NT2/D1 (cell line): ENCODE measurements around the gene FOXI1.

Source experiments
- SUZ12 ChIP-seq: IDR thresholded peaks from 2 replicates; pipeline ENCODE4 v1.6.1; 2011; ENCODE audit not compliant: insufficient read length, insufficient read depth; ENCODE audit errors: extremely low read depth
- YY1 ChIP-seq: IDR thresholded peaks from 2 replicates; pipeline ENCODE4 v1.6.1; 2011; ENCODE audit not compliant: insufficient read length, insufficient read depth
- ZNF274 ChIP-seq: IDR thresholded peaks from 2 replicates; pipeline ENCODE4 v1.6.1; 2011; ENCODE audit warnings: mild to moderate bottlenecking, low read depth, low read length

DNA sequence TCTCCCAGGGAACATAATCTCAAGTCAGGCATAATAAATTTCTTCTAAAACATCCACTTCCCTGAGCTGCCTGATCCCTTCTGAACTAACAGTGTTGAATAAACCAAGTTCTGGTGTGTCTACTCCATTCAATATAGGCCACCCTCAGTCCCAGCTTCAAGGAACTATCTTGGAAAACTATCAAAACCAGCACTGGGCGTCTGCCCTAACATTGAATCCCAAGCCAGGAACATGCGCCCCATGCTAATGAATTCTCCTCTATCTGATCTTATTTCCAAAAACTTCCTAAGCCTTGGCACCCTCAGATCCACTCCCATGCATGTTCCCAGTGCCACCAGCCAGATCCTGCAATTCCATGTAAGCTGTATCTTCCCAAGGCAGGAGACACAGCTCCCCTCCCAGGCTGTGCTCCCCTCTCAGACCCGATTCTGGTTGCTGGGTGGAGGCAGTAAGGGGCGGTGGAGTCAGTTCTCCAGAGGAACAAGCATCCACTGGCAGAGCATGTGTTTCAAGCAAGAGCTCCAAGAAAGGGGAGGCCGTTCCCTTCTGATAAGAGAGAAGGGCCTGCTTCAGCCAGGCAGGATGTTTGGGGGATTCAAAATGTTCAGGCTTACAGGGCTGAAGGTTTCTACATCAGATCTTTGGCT lies 13.1 kb upstream of the FOXI1 start:
- TF ChIP-seq ZNF274: no peak
- TF ChIP-seq SUZ12: no peak
- no peak for TF ChIP-seq YY1
